HepG2 (cell line): ENCODE results near the gene CLDN20. TPM values are rescaled to one million over a fixed set of nuclear protein-coding genes. Genes with fewer than 3 reads are reported as not detected.

Source experiments
- GFI1 ChIP-seq: sonication (generic); formaldehyde crosslinking; IDR thresholded peaks from 2 replicates; pipeline ENCODE4 v1.5.0; 2020; ENCODE audit warnings: missing genetic modification reagents, mild to moderate bottlenecking, borderline replicate concordance
- MNT ChIP-seq: fragments of 450-650 bp; IDR thresholded peaks from 2 replicates; pipeline ENCODE4 v1.6.1; 2016
- SAP130 ChIP-seq: IDR thresholded peaks from 2 replicates; pipeline ENCODE4 v1.6.1; 2016; ENCODE audit warnings: low read depth
- ZBTB33 ChIP-seq: sonication (generic); formaldehyde crosslinking; IDR thresholded peaks from 2 replicates; pipeline ENCODE4 v1.4.0; 2020; ENCODE audit warnings: missing genetic modification reagents
- ZNF460 ChIP-seq: sonication (generic); formaldehyde crosslinking; IDR thresholded peaks from 2 replicates; pipeline ENCODE4 v1.5.1; 2020; ENCODE audit warnings: missing genetic modification reagents, mild to moderate bottlenecking, borderline replicate concordance
- ZNF569 ChIP-seq: sonication (generic); formaldehyde crosslinking; IDR thresholded peaks from 2 replicates; pipeline ENCODE4 v1.5.0; 2020; ENCODE audit warnings: mild to moderate bottlenecking, missing genetic modification reagents, moderate library complexity, borderline replicate concordance
- polyA plus RNA-seq, 8 experiments: library from polyadenylated mRNA; depleted of rRNA in 3 of 8; stranded (reverse) in 7 of 8; unstranded in 1 of 8; fragments of >200 nt; fragmentation: Illumina TruSeq in 4 of 8; extraction: Trizol in 4 of 8; gene quantifications; 2 replicates each; pipeline versions ENCODE4 v1.2.1 to v1.2.3, GENCODE V29; 2011 to 2016; ENCODE audit warnings: low read depth in 4 of 8, missing spikeins in 1 of 8, mixed read lengths in 1 of 8; ENCODE audit not compliant: insufficient read depth in 1 of 8
- total RNA-seq, 5 experiments: library from RNA; depleted of rRNA; stranded (reverse); fragments of >200 nt; fragmentation: Illumina TruSeq; extraction: Trizol; gene quantifications; 2 replicates each; pipeline ENCODE4 v1.2.3, GENCODE V29; 2016; ENCODE audit warnings: low read depth in 1 of 5
- TF ChIP-seq, protein P1 (sequence below): sonication (generic); formaldehyde crosslinking; IDR thresholded peaks from 2 replicates; pipeline ENCODE4 v1.5.1; 2020; ENCODE audit warnings: missing genetic modification reagents, mild to moderate bottlenecking, borderline replicate concordance
- TF ChIP-seq, protein P2 (sequence below): sonication (generic); formaldehyde crosslinking; conservative IDR thresholded peaks from 2 replicates; pipeline ENCODE4 v1.5.0; 2020; ENCODE audit warnings: missing genetic modification reagents
- TF ChIP-seq, protein P3 (sequence below): sonication (generic); formaldehyde crosslinking; IDR thresholded peaks from one replicate; pipeline ENCODE4 v1.5.1; 2020; ENCODE audit warnings: mild to moderate bottlenecking, missing genetic modification reagents; ENCODE audit errors: not compliant biosample characterization

Gene CLDN20
- total and polyA plus RNA-seq, 2 of the 13 experiments (the other 11 are each of a cell fraction or from before 2014, with no cell fraction given), result not detected

DNA sequence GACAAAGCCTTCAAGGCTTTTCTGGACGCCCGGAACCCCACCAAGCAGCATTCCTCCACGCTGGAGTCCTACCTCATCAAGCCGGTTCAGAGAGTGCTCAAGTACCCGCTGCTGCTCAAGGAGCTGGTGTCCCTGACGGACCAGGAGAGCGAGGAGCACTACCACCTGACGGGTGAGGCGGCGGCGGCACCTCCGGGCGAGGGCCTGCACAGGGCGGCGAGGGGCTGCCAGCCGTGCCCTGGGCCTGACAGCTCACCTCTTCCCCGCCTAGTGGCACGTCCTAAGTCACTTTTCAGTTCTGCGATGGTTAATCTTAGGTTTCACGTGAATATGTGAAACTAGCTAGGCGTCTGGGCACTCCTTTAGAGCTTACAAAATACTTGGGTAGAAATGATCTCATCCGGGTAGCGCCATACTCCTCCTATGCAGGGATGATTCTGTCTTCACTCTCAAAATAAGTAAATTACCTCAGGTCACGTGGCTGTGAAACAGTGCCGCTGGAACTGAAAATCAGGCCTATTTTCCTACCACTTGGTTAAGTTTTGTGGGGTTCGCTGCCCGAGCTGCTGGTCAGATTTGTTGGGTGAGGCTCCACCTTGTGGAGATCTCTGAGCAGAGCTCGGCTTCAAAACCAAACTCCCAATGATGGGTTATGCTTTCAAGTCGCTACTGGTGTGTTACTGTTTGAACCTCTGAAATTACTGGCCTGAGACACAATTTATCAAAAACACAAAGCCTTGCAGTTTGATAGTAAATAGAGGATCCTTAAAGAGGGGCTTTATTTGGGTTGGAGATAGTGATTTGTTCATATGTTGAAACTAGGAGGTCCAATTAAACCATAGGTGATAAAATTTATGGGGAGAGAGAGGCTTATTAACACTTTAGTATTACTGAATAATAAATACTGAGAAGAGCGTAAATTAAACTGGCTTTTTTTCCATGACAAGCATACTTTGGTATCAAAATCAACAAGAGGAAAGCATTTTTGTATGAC, 15.5 kb upstream of the CLDN20 start (continued):
- TF ChIP-seq GFI1 (peak; percentile 50; the same call in 1 of the 2 replicates), ZBTB33 (no peak), MNT (no peak), ZNF460 (CRISPR knock-in tag) (no peak), ZNF569 (CRISPR knock-in tag) (no peak), SAP130 (CRISPR knock-in tag) (no peak)
- TF ChIP-seq, protein P1, sequence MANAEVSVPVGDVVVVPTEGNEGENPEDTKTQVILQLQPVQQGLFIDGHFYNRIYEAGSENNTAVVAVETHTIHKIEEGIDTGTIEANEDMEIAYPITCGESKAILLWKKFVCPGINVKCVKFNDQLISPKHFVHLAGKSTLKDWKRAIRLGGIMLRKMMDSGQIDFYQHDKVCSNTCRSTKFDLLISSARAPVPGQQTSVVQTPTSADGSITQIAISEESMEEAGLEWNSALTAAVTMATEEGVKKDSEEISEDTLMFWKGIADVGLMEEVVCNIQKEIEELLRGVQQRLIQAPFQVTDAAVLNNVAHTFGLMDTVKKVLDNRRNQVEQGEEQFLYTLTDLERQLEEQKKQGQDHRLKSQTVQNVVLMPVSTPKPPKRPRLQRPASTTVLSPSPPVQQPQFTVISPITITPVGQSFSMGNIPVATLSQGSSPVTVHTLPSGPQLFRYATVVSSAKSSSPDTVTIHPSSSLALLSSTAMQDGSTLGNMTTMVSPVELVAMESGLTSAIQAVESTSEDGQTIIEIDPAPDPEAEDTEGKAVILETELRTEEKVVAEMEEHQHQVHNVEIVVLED (CRISPR knock-in tag), result no peak
- TF ChIP-seq, protein P2, sequence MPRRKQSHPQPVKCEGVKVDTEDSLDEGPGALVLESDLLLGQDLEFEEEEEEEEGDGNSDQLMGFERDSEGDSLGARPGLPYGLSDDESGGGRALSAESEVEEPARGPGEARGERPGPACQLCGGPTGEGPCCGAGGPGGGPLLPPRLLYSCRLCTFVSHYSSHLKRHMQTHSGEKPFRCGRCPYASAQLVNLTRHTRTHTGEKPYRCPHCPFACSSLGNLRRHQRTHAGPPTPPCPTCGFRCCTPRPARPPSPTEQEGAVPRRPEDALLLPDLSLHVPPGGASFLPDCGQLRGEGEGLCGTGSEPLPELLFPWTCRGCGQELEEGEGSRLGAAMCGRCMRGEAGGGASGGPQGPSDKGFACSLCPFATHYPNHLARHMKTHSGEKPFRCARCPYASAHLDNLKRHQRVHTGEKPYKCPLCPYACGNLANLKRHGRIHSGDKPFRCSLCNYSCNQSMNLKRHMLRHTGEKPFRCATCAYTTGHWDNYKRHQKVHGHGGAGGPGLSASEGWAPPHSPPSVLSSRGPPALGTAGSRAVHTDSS (CRISPR knock-in tag), result no peak
- TF ChIP-seq, protein P3, sequence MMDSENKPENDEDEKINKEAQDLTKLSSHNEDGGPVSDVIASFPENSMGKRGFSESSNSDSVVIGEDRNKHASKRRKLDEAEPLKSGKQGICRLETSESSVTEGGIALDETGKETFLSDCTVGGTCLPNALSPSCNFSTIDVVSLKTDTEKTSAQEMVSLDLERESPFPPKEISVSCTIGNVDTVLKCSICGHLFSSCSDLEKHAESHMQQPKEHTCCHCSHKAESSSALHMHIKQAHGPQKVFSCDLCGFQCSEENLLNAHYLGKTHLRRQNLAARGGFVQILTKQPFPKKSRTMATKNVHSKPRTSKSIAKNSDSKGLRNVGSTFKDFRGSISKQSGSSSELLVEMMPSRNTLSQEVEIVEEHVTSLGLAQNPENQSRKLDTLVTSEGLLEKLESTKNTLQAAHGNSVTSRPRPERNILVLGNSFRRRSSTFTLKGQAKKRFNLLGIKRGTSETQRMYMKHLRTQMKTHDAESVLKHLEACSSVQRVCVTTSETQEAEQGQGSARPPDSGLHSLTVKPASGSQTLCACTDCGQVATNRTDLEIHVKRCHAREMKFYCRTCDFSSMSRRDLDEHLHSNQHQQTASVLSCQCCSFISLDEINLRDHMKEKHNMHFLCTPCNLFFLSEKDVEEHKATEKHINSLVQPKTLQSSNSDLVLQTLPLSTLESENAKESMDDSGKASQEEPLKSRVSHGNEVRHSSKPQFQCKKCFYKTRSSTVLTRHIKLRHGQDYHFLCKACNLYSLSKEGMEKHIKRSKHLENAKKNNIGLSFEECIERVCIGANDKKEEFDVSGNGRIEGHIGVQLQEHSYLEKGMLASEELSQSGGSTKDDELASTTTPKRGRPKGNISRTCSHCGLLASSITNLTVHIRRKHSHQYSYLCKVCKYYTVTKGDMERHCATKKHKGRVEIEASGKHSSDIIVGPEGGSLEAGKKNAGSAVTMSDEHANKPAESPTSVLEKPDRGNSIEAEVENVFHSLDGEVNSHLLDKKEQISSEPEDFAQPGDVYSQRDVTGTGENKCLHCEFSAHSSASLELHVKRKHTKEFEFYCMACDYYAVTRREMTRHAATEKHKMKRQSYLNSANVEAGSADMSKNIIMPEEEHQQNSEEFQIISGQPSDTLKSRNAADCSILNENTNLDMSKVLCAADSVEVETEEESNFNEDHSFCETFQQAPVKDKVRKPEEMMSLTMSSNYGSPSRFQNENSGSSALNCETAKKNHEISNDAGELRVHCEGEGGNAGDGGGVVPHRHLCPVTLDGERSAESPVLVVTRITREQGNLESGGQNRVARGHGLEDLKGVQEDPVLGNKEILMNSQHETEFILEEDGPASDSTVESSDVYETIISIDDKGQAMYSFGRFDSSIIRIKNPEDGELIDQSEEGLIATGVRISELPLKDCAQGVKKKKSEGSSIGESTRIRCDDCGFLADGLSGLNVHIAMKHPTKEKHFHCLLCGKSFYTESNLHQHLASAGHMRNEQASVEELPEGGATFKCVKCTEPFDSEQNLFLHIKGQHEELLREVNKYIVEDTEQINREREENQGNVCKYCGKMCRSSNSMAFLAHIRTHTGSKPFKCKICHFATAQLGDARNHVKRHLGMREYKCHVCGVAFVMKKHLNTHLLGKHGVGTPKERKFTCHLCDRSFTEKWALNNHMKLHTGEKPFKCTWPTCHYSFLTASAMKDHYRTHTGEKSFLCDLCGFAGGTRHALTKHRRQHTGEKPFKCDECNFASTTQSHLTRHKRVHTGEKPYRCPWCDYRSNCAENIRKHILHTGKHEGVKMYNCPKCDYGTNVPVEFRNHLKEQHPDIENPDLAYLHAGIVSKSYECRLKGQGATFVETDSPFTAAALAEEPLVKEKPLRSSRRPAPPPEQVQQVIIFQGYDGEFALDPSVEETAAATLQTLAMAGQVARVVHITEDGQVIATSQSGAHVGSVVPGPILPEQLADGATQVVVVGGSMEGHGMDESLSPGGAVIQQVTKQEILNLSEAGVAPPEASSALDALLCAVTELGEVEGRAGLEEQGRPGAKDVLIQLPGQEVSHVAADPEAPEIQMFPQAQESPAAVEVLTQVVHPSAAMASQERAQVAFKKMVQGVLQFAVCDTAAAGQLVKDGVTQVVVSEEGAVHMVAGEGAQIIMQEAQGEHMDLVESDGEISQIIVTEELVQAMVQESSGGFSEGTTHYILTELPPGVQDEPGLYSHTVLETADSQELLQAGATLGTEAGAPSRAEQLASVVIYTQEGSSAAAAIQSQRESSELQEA, result no peak
